Body of pancreas (tissue), 4 donors: ENCODE results near the gene TOR4A. TPM values are rescaled to one million over a fixed set of nuclear protein-coding genes. Genes with fewer than 3 reads are reported as not detected.
"Not testable (repeated sequence)": the region's sequence is repeated elsewhere in the genome, so short reads cannot be mapped to it uniquely, and the experiment has no call there.

Experiments used
- ATAC-seq: fragments of 150-250 bp; one replicate; pipeline ENCODE4 v1.9.1; 2016
- DNase-seq, 4 donors: peaks; one replicate each; pipeline ENCODE4 v3.0.0-alpha.2; 2019
- H3K27ac ChIP-seq, 4 donors: fragments of 200-600 bp; sonication (generic); 1 replicate in 3 of 4; 2 replicates in 1 of 4; pipeline versions ENCODE4 v1.5.1 to v1.6.1; 2016 to 2019; ENCODE audit warnings: mild to moderate bottlenecking in 1 of 4, mixed read lengths in 1 of 4, moderate library complexity in 1 of 4
- H3K27me3 ChIP-seq, 2 donors: fragments of 200-600 bp; sonication (generic); one replicate each; pipeline ENCODE4 v1.6.0; 2016; ENCODE audit warnings: mild to moderate bottlenecking in 1 of 2
- H3K36me3 ChIP-seq, 2 donors: fragments of 200-600 bp; sonication (generic); replicated peaks in 1 of 2; 2 replicates each; pipeline ENCODE4 v1.5.1; 2016; ENCODE audit warnings: low read depth in 2 of 2; ENCODE audit not compliant: insufficient read depth in 1 of 2
- H3K4me1 ChIP-seq: fragments of 200-600 bp; sonication (generic); one replicate; pipeline ENCODE4 v1.6.0; 2016
- H3K4me3 ChIP-seq, 2 donors: fragments of 200-600 bp; sonication (generic); 1 replicate in 1 of 2; 2 replicates in 1 of 2; pipeline ENCODE4 v1.5.1; 2016 to 2019
- H3K9me3 ChIP-seq, 3 donors: fragments of 200-600 bp; sonication (generic); 1 replicate in 2 of 3; 2 replicates in 1 of 3; pipeline ENCODE4 v1.5.1; 2016
- POLR2A ChIP-seq, 3 donors: fragments of 450-650 bp; IDR thresholded peaks; one replicate each; pipeline ENCODE4 v1.6.1; 2016; ENCODE audit warnings: antibody characterized with exemption in 3 of 3, mild to moderate bottlenecking in 2 of 3
- WGBS, 2 donors: methylation state at CpG; one replicate each; pipeline ENCODE4 v1.1.5; 2017; 5-methylcytosine and 5-hydroxymethylcytosine counted together
- intact Hi-C: fragments of 100-400 bp; cut with DNase I; formaldehyde crosslinking; loops from one replicate; pipeline ENCODE4 v1.15.1; 2023
- total RNA-seq, 2 donors: library from RNA; depleted of rRNA; stranded (reverse); fragments of >200 nt; gene quantifications; one replicate each; pipeline ENCODE4 v1.1.0, GENCODE V29; 2016
- TF ChIP-seq, protein P1 (sequence below), 7 experiments: fragments of 450-650 bp in 4 of 7; fragments of 200-600 bp in 3 of 7; sonication (generic) in 3 of 7; IDR thresholded peaks; one replicate each; pipeline ENCODE4 v1.5.1; 2016 to 2019; ENCODE audit warnings: antibody characterized with exemption in 7 of 7

The TOR4A gene
- total RNA-seq, 2 donors from 2014 or later: 9.9 to 12.2 TPM

DNA sequence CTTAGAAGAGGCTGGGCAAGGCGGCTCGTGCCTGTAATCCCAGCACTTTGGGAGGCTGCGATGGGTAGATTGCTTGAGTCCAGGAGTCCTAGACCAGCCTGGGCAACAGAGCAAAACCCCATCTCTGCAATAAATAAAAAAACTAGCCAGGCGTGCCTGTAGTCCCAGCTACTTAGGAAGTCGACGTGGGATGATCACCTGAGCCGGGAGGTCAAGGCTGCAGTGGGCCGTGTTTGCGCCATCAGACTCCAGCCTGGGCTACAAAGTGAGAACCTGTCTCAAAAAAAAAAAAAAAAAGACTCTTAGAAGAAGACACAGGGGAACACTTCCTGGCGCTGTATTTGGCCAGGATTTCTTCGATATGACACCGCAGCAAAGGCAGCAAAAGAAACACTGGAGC, 48.3 kb downstream of the TOR4A start:
- no peak overlapping the region for H3K4me3 ChIP-seq
- ATAC-seq (no peak), DNase-seq (no peak)
- no peaks in the 10 kb centered on the region for H3K36me3 ChIP-seq
- H3K4me1 ChIP-seq: no peaks in the 10 kb centered on the region
- no peaks in the 10 kb centered on the region for H3K27me3 ChIP-seq
- TF ChIP-seq, protein P1, sequence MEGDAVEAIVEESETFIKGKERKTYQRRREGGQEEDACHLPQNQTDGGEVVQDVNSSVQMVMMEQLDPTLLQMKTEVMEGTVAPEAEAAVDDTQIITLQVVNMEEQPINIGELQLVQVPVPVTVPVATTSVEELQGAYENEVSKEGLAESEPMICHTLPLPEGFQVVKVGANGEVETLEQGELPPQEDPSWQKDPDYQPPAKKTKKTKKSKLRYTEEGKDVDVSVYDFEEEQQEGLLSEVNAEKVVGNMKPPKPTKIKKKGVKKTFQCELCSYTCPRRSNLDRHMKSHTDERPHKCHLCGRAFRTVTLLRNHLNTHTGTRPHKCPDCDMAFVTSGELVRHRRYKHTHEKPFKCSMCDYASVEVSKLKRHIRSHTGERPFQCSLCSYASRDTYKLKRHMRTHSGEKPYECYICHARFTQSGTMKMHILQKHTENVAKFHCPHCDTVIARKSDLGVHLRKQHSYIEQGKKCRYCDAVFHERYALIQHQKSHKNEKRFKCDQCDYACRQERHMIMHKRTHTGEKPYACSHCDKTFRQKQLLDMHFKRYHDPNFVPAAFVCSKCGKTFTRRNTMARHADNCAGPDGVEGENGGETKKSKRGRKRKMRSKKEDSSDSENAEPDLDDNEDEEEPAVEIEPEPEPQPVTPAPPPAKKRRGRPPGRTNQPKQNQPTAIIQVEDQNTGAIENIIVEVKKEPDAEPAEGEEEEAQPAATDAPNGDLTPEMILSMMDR (IDR thresholded peaks at IDR 0.05): no peak
- TF ChIP-seq POLR2A (IDR thresholded peaks at IDR 0.05): no peak
- intact Hi-C loops: no loop called here
- H3K9me3 ChIP-seq: no peaks in the 10 kb centered on the region
- 92% methylated on average over 12 of the region's 12 CpGs for WGBS, 2 donors
- no peak overlapping the region for H3K27ac ChIP-seq

DNA sequence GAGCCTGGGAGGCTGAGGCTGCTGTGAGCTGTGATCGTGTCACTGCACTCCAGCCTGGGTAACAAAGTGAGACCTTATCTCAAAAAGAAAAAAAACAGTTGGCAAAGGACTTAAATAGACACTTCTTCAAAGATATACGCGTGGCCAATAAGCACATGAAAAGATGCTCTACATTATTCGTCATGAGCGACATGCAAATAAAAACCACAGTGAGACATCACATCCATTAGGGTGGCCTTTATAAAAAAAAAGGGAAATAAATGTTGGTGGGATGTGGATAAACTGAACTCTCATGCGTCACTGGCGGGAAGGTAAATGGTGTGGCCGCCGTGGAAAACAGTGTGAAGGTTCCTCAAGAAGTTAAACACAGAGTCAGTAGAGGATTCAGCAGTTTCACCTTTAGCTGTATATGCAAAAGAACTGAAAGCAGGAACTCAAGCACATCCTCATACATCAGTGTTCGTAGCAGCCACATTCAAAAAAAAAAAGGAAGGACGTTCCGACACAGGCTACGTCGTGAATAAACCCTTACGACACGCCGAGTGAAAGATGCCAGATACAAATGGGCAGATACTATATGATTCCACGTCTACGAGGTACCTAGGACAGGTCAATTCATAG, 49.0 kb downstream of the TOR4A start:
- ATAC-seq: no peak
- DNase-seq: no peak
- Histone ChIP-seq H3K4me1 (no peaks in the 10 kb centered on the region), H3K27ac (no peak overlapping the region), H3K27me3 (no peaks in the 10 kb centered on the region), H3K36me3 (no peaks in the 10 kb centered on the region), H3K9me3 (no peaks in the 10 kb centered on the region), H3K4me3 (no peak overlapping the region)
- intact Hi-C loops: no loop called here
- TF ChIP-seq, protein P1 (IDR thresholded peaks at IDR 0.05): no peak
- TF ChIP-seq POLR2A (IDR thresholded peaks at IDR 0.05): no peak
- 76 to 87% methylated on average over 19 of the region's 19 CpGs for WGBS, 2 donors

- H3K9me3 ChIP-seq, H3K4me1 ChIP-seq, H3K27me3 ChIP-seq, H3K36me3 ChIP-seq, intact Hi-C loops, ATAC-seq, DNase-seq, H3K4me3 ChIP-seq, H3K27ac ChIP-seq: not testable (repeated sequence)
- whole genome bisulfite sequencing, 2 donors: 68 to 71% methylated on average over 8 of the region's 8 CpGs
Observed at GRCh38 chr9:137327641-137328550, 50.4 kb downstream of the TOR4A start.

- ATAC-seq, H3K4me3 ChIP-seq, intact Hi-C loops, DNase-seq, H3K27me3 ChIP-seq, H3K9me3 ChIP-seq, H3K36me3 ChIP-seq, H3K27ac ChIP-seq, H3K4me1 ChIP-seq: not testable (repeated sequence)
- WGBS, 2 donors: 56% methylated on average over 26 of the region's 26 CpGs; no CpG with 5 or more reads in 1 of the 2 donors
Observed at GRCh38 chr9:137329590-137329989, 52.1 kb downstream of the TOR4A start.

DNA sequence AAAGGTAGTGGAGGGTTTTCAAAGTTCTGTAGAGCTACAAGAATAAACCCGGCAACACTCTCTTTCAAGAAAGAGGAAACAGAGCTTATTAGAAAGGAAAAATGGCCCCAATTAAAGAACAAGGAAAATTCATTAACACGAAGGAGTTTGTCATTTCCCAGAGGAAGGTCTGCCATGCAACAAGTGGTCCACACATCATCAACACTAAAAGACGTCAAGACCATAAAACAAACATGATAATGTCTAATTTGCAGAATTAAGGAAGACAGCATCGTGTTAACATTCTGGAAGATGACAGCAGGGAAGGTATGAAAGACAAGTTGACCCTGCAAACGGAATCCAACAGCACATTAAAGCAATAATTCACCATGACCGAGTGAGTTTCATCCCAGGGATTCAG, 53.2 kb downstream of the TOR4A start:
- intact Hi-C loops: no loop called here
- Histone ChIP-seq H3K9me3 (no peaks in the 10 kb centered on the region), H3K27ac (no peak overlapping the region), H3K4me1 (no peaks in the 10 kb centered on the region), H3K27me3 (no peaks in the 10 kb centered on the region), H3K4me3 (no peak overlapping the region), H3K36me3 (no peaks in the 10 kb centered on the region)
- TF ChIP-seq, protein P1 (IDR thresholded peaks at IDR 0.05): no peak
- no peak for TF ChIP-seq POLR2A (IDR thresholded peaks at IDR 0.05)
- 70 to 83% methylated on average over 6 of the region's 6 CpGs for WGBS, 2 donors
- no peak for ATAC-seq
- no peak for DNase-seq
